Stromal cell of bone marrow (primary cell): Measurements from ENCODE around the gene UBR2.

Source experiments
- DNase-seq: peaks from one replicate; pipeline ENCODE4 v3.0.0-alpha.2; 2012; ENCODE audit warnings: low read depth

UBR2 gene

GRCh38 chr6:42563697-42564505, at the start of gene UBR2:
Gene UBR2, plus strand, starts transcription at chr6:42564029. Its CDS starts 291 bp downstream, at chr6:42564320.
- DNase-seq, result peak; percentile 99

GRCh38 chr6:42514745-42515144, 49.1 kb upstream of the UBR2 start:
- DNase-seq, result no peak

GRCh38 chr6:42519779-42520178, 44.0 kb upstream of the UBR2 start:
- no peak for DNase-seq

- DNase-seq, result peak; percentile 82
Measured at GRCh38 chr6:42520786-42521607, 42.8 kb upstream of the UBR2 start.

GRCh38 chr6:42522036-42522435, 41.8 kb upstream of the UBR2 start:
- DNase-seq, result no peak

- peak; percentile 16 for DNase-seq
Measured at GRCh38 chr6:42522942-42523814, 40.7 kb upstream of the UBR2 start.

- no peak for DNase-seq
Measured at GRCh38 chr6:42525206-42525605, 38.6 kb upstream of the UBR2 start.

- DNase-seq, result no peak
Measured at GRCh38 chr6:42526616-42527015, 37.2 kb upstream of the UBR2 start.

GRCh38 chr6:42527204-42527603, 36.6 kb upstream of the UBR2 start:
- no peak for DNase-seq

- no peak for DNase-seq
Measured at GRCh38 chr6:42530296-42530695, 33.5 kb upstream of the UBR2 start.

- no peak for DNase-seq
Measured at GRCh38 chr6:42530751-42531150, 33.1 kb upstream of the UBR2 start.

GRCh38 chr6:42532038-42532669, 31.7 kb upstream of the UBR2 start:
- DNase-seq, result peak; percentile 39

- no peak for DNase-seq
Measured at GRCh38 chr6:42533794-42534193, 30.0 kb upstream of the UBR2 start.

- DNase-seq, result no peak
Measured at GRCh38 chr6:42537536-42537935, 26.3 kb upstream of the UBR2 start.

GRCh38 chr6:42539135-42539534, 24.7 kb upstream of the UBR2 start:
- no peak for DNase-seq

GRCh38 chr6:42545226-42545773, 18.5 kb upstream of the UBR2 start:
- DNase-seq, result no peak

GRCh38 chr6:42547407-42548329, 16.2 kb upstream of the UBR2 start:
- DNase-seq, result no peak

GRCh38 chr6:42550277-42550676, 13.6 kb upstream of the UBR2 start:
- DNase-seq, result no peak

GRCh38 chr6:42551217-42551616, 12.6 kb upstream of the UBR2 start:
- no peak for DNase-seq

GRCh38 chr6:42552380-42552779, 11.4 kb upstream of the UBR2 start:
- no peak for DNase-seq
